ENCODE results near the gene FTCD.

FTCD gene

DNA sequence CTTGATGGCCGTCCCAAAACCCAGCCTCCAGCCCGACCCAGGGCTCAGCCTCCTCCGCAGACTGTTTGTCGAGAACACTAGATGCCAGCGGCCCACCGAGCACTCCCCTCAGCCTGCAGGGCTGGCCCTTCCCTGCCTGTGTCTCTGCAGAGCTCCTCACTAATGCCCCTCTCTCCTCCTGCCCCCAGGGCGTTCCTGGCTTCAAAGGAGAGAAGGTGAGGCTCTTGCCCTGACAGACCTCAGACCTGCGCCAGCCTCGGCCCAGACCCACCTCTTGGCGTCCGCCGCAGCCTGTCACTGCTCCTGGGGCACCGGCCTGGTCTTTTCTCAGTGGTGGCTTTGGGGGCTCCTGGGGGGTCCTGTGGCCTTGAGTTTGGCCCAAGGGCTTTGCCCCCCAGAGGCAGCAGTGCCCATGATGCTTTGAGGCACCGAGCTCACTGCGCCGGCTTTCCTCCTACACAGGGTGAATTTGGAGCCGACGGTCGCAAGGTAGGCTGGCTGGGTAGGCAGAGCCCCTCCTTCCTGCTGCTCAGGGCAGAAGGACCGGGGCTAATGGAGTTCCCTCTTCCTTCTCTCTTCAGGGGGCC is 39.1 kb downstream of the FTCD start:
- Histone ChIP-seq H3K9ac (ENCODE audit: low read depth, low read length) (no peak overlapping the region), H3K27ac (ENCODE audit: low read length) (no peak overlapping the region), H3K4me2 (ENCODE audit: insufficient read depth, low read length) (no peak overlapping the region), H3K9me3 (ENCODE audit: insufficient read depth, low read length, severe bottlenecking) (peaks cover 5% of the 10 kb centered on the region), H3K79me2 (ENCODE audit: insufficient read depth, low read length) (no peaks in the 10 kb centered on the region), H3K27me3 (ENCODE audit: insufficient read depth, low read length, poor library complexity) (no peaks in the 10 kb centered on the region), H3K4me3 (ENCODE audit: low read depth in 1 of 2, low read length in 2 of 2) (no peak overlapping the region), H3K36me3 (ENCODE audit: insufficient read depth, low read length) (no peaks in the 10 kb centered on the region), H3K4me1 (ENCODE audit: insufficient read depth, low read length) (no peaks in the 10 kb centered on the region), H2AFZ (ENCODE audit: low read depth, low read length) (no peak overlapping the region), H4K20me1 (ENCODE audit: insufficient read depth, low read length) (no peaks in the 10 kb centered on the region)
- ATAC-seq (ENCODE audit: insufficient read depth, low read depth) (no peak), DNase-seq (no peak)
- no peak for TF ChIP-seq EZH2 (IDR thresholded peaks at IDR 0.05; ENCODE audit: borderline replicate concordance, low read depth, low read length, severe bottlenecking)
- TF ChIP-seq, protein P1, sequence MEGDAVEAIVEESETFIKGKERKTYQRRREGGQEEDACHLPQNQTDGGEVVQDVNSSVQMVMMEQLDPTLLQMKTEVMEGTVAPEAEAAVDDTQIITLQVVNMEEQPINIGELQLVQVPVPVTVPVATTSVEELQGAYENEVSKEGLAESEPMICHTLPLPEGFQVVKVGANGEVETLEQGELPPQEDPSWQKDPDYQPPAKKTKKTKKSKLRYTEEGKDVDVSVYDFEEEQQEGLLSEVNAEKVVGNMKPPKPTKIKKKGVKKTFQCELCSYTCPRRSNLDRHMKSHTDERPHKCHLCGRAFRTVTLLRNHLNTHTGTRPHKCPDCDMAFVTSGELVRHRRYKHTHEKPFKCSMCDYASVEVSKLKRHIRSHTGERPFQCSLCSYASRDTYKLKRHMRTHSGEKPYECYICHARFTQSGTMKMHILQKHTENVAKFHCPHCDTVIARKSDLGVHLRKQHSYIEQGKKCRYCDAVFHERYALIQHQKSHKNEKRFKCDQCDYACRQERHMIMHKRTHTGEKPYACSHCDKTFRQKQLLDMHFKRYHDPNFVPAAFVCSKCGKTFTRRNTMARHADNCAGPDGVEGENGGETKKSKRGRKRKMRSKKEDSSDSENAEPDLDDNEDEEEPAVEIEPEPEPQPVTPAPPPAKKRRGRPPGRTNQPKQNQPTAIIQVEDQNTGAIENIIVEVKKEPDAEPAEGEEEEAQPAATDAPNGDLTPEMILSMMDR (IDR thresholded peaks at IDR 0.05; ENCODE audit: borderline replicate concordance, extremely low read depth, low read length, poor library complexity, severe bottlenecking): no peak

DNA sequence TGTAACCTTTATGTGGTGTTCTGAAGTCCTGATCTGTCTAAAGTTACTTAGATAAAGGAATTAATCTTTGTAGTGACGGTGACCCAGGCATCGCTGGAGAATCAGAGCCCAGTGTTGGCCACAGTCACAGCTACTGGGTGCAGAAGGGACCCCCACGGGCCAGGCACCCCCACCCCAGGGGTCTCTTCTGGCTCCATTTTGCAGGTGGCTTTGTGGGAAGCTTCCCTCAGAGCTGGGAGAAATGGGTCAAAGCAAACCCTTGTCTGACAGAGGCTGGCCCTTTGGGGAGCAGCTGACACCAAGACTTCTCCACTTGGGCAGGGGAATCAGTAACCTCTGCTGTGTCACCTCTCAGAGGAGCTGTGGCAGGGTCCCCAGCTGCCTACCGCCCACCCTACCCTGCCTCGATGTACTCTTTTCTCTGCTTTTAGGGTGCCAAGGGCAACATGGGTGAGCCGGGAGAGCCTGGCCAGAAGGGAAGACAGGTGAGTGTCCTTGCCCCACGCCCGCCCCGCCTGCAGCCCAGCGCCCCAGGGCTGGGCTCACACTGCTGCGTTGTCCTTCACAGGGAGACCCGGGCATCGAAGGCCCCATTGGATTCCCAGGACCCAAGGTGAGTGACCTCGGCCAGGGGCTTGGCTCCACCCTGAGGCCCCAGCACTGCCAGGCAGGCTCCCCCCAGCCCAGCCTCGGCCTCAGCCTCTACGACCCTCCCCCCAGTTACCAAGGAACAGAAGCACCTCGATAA is 39.8 kb downstream of the FTCD start:
- no peaks in the 10 kb centered on the region for H3K27me3 ChIP-seq (ENCODE audit: insufficient read depth, low read length, poor library complexity)
- no peaks in the 10 kb centered on the region for H3K36me3 ChIP-seq (ENCODE audit: insufficient read depth, low read length)
- no peaks in the 10 kb centered on the region for H4K20me1 ChIP-seq (ENCODE audit: insufficient read depth, low read length)

DNA sequence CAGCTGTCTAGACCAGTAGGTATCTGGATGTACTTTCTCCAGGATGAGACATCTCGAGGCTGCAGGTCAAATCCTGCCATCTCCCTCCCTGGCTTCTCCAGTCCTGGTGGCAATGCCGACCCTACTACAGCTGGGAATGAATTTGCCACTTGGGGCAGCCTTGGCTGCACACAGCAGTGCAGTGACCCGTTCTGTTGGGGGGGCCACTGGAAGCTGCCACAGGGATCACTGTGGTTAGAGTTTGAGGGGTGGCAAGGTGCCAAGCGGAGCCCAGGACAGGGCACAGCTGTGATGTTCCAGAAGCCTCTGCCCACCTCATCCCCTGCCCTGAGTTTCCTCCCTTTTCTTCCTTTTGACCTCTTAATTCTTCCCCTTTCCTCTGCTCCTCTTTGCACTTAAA is 40.4 kb downstream of the FTCD start:
- Histone ChIP-seq H3K9ac (ENCODE audit: low read depth, low read length) (no peak overlapping the region), H3K4me2 (ENCODE audit: insufficient read depth, low read length) (no peak overlapping the region), H3K9me3 (ENCODE audit: insufficient read depth, low read length, severe bottlenecking) (peaks cover 5% of the 10 kb centered on the region), H3K27ac (ENCODE audit: low read length) (no peak overlapping the region), H3K79me2 (ENCODE audit: insufficient read depth, low read length) (no peaks in the 10 kb centered on the region), H3K27me3 (ENCODE audit: insufficient read depth, low read length, poor library complexity) (no peaks in the 10 kb centered on the region), H3K4me1 (ENCODE audit: insufficient read depth, low read length) (no peaks in the 10 kb centered on the region), H4K20me1 (ENCODE audit: insufficient read depth, low read length) (no peaks in the 10 kb centered on the region), H3K4me3 (ENCODE audit: low read depth in 1 of 2, low read length in 2 of 2) (no peak overlapping the region), H3K36me3 (ENCODE audit: insufficient read depth, low read length) (no peaks in the 10 kb centered on the region), H2AFZ (ENCODE audit: low read depth, low read length) (no peak overlapping the region)
- no peak for TF ChIP-seq EZH2 (IDR thresholded peaks at IDR 0.05; ENCODE audit: borderline replicate concordance, low read depth, low read length, severe bottlenecking)
- TF ChIP-seq, protein P1 (IDR thresholded peaks at IDR 0.05; ENCODE audit: borderline replicate concordance, extremely low read depth, low read length, poor library complexity, severe bottlenecking): no peak
- no peak for DNase-seq
- no peak for ATAC-seq (ENCODE audit: insufficient read depth, low read depth)

More for the DNA sequence above, 39.8 kb downstream of the FTCD start:
- no peaks in the 10 kb centered on the region for H3K4me1 ChIP-seq (ENCODE audit: insufficient read depth, low read length)
- TF ChIP-seq, protein P1 (IDR thresholded peaks at IDR 0.05; ENCODE audit: borderline replicate concordance, extremely low read depth, low read length, poor library complexity, severe bottlenecking): no peak
- no peak for TF ChIP-seq EZH2 (IDR thresholded peaks at IDR 0.05; ENCODE audit: borderline replicate concordance, low read depth, low read length, severe bottlenecking)
- H3K9me3 ChIP-seq (ENCODE audit: insufficient read depth, low read length, severe bottlenecking): peaks cover 5% of the 10 kb centered on the region
- H2AFZ ChIP-seq (ENCODE audit: low read depth, low read length): no peak overlapping the region
- no peak overlapping the region for H3K9ac ChIP-seq (ENCODE audit: low read depth, low read length)
- H3K4me2 ChIP-seq (ENCODE audit: insufficient read depth, low read length): no peak overlapping the region
- DNase-seq: no peak
- H3K27ac ChIP-seq (ENCODE audit: low read length): no peak overlapping the region
- H3K4me3 ChIP-seq (ENCODE audit: low read depth in 1 of 2, low read length in 2 of 2): no peak overlapping the region
- no peak for ATAC-seq (ENCODE audit: insufficient read depth, low read depth)
- H3K79me2 ChIP-seq (ENCODE audit: insufficient read depth, low read length): no peaks in the 10 kb centered on the region

All from DND-41 (cell line).